Neural progenitor cell (in vitro differentiated cells): ENCODE data around the gene CD99L2.

Source experiments
- EZH2phosphoT487 ChIP-seq: fragments of 200-600 bp; sonication (generic); IDR thresholded peaks from 2 replicates; pipeline ENCODE4 v1.6.1; 2017; ENCODE audit warnings: antibody characterized with exemption
- TF ChIP-seq, protein P1 (sequence below): fragments of 200-600 bp; sonication (generic); IDR thresholded peaks from 2 replicates; pipeline ENCODE4 v1.5.1; 2017; ENCODE audit warnings: antibody characterized with exemption, mild to moderate bottlenecking

DNA sequence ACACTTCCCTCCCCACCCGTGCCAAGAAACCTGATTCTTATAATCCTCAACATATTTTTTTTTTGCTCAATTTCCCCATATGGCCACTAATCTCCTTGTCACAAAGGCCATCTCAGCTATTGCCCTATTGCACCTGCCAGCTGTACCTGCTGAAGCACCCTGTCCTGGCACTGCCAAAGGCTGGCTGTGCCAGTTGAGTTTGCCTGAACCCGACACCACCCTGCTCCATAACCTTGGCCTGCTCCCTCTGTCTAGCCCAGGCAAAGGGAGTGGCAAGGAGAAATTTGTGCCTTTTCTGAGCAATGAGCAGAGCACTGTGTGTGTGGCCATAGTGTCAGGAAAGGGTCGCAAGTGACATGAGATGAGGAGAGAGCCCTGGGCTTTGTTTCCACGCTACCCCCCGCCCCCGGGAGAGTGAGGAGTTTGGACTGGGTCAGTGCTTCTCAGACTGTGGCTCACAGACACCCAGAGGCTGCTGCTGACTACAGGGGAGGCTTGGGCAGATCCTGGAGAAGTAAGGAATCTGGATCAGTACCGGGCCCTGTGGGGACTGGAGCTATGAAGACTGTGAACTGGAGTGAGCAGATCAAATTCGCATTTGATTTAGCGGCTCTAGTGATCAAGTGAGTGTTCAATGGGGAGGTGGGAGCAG, 42.5 kb upstream of the CD99L2 start:
- TF ChIP-seq, protein P1, sequence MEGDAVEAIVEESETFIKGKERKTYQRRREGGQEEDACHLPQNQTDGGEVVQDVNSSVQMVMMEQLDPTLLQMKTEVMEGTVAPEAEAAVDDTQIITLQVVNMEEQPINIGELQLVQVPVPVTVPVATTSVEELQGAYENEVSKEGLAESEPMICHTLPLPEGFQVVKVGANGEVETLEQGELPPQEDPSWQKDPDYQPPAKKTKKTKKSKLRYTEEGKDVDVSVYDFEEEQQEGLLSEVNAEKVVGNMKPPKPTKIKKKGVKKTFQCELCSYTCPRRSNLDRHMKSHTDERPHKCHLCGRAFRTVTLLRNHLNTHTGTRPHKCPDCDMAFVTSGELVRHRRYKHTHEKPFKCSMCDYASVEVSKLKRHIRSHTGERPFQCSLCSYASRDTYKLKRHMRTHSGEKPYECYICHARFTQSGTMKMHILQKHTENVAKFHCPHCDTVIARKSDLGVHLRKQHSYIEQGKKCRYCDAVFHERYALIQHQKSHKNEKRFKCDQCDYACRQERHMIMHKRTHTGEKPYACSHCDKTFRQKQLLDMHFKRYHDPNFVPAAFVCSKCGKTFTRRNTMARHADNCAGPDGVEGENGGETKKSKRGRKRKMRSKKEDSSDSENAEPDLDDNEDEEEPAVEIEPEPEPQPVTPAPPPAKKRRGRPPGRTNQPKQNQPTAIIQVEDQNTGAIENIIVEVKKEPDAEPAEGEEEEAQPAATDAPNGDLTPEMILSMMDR: no peak
- TF ChIP-seq EZH2phosphoT487: no peak
